Measurements from ENCODE around the gene SKIL.

GRCh38 chr3:170322566-170323269 is 34.8 kb upstream of the SKIL start:
- TF ChIP-seq CTCF (IDR thresholded peaks at IDR 0.05; ENCODE audit: insufficient read depth, low read length) (no peak), POLR2AphosphoS5 (IDR thresholded peaks at IDR 0.05; ENCODE audit: low read depth) (no peak)

Data from HL-60 (cell line).